NCI-H1436 (cell line): ENCODE results near the gene CD300LG.
A peak's percentile ranks its signal among the peaks of the same experiment; 100 is the strongest.
"Not testable (repeated sequence)": the region's sequence is repeated elsewhere in the genome, so short reads cannot be mapped to it uniquely, and the experiment has no call there.

Experiments used
- DNase-seq: peaks from one replicate; lab custom pipeline; 2025; lab: John Stamatoyannopoulos, UW

Gene CD300LG

GRCh38 chr17:43879723-43880419 is 32.9 kb downstream of the CD300LG start:
- no peak for DNase-seq

GRCh38 chr17:43880420-43880991 is 33.5 kb downstream of the CD300LG start:
- DNase-seq: peak; percentile 27

GRCh38 chr17:43881181-43881580 is 34.2 kb downstream of the CD300LG start:
- DNase-seq: no peak

DNA sequence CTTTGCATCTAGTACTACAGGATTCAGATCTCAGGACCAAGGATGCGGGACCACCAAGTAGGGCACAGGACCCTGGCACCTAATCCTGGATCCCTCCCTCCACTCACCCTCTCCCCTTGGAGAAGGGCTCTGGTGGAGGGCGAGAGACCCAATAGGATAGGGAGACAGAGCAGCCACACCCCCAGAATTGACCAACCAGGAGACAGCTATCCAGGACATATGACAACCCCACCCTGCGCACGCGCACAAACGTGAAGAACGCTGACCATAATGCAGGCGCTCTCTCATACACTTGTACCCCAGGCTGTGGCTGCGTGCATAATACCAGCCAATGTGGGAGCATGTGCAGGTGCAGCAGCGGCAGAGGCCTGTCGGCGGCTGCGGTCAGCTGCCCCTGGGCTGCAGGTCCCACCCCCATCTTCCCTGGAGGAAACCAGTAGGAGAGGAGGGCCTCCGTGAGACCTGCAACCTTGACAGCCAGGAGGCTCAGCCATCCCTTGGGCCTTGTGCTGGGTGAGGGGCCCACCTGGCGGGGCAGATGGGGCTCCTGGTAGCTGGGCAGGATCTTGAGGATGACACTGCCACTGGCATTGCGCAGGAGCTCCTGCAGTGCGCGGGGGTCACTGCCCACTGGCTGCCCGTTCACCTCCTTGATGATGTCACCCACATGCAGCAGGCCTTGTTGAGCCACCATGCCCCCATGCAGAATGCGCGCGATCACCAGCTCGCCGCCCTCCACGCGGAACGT is 35.0 kb downstream of the CD300LG start:
- DNase-seq: no peak

DNA sequence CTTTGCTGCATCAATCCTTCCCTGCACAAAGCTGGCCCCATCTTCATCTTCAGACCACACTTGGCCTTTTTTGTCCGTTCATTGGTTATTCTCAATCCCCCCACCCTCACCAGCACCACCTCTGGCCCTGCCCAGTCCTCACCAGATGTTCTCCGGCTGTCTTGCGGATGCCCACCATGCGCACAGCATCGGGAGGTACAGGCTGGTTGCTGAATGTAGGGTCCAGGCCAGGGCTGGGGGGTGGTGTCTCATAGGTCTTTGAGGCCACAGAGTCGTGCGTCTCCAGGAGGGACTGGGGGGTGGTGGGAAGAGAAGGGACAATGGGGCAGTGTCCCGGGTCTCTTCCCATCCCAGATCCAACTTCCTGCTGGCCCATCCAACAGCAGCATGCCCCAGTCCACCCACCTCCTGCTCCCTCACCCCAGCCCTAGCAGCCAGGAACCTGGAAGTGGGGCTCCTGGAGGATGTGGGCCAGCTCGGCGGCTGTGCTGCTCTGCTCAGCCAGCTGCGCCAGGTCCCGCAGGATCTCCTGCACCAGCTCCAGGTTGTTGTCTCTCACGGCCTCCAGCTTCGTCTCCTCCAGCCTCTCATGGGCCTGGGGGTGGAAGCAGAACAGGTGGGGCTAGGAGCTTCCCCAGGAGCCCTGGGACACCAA is 35.9 kb downstream of the CD300LG start:
- DNase-seq: no peak

DNA sequence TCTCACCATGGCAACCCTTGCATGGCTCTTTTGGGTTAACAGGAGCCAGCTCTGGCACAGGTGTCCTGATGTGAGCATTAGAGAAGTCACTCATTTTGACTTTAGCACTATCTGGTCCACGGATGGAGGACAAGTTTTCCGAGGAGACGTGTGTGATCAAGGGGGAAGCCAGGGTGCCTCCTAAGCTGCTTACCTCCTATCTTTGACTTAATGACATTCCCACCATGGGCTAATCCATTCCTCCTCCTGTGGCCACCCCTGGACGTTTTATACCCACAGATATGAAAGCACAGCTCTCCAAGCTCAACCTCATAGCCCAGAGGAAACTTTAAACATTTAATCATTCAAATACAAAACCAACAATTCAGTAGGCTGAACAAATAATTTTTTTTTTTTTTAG is 41.6 kb downstream of the CD300LG start:
- no peak for DNase-seq

- DNase-seq: no peak
These were observed 43.3 kb downstream of the CD300LG start for GRCh38 chr17:43890240-43890639.

- DNase-seq: no peak
These were observed 45.1 kb downstream of the CD300LG start for GRCh38 chr17:43891851-43892646.

DNA sequence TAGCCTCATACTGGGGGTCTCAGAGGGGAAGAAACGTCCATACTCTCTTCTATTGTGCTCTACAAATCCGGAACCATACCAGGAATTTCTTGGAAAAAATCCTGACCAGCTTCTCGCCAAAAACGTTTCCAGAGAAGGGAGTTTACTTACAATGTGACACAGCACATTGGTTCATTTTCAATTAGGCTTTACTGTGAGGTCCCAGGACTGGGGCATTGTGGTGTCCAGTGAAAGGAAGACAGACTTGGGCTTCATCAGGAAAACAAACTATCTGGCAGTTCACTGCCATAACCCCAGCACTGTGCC is 45.6 kb downstream of the CD300LG start:
- no peak for DNase-seq

DNA sequence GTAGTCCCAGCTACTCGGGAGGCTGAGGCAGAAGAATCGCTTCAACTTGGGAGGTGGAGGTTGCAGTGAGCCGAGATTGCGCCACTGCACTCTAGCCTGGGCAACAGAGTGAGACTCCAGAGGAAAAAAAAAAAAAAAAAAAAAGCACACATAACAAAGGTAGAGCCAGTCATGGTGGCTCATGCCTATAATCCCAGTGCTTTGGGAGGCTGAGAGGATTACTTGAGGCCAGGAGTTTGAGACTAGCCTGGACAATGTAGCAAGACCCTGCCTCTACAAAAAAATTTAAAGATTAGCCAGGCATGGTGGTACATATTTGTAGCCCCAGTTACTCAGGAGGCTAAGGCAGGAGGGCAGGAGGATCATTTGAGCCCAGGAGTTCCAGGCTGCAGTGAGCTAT is 47.5 kb downstream of the CD300LG start:
- DNase-seq: not testable (repeated sequence)

DNA sequence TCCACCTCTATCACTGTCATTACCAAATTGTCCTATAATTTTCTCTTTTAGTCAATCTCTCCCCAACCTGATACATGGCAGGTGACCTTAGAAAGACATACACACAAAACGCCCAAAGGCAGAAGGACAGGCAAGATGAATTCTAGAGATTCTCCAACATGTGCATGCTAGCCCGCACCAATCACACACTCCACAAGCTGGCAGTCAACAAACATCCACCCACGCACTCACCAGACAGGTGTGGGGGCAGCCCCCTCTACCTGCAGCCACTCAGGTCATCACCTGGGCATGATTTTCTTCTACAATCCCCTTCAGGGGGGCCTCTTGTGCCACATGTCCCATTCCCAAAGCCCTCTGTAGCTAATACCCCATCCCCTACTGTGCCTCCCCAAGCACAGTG is 50.9 kb downstream of the CD300LG start:
- no peak for DNase-seq

DNA sequence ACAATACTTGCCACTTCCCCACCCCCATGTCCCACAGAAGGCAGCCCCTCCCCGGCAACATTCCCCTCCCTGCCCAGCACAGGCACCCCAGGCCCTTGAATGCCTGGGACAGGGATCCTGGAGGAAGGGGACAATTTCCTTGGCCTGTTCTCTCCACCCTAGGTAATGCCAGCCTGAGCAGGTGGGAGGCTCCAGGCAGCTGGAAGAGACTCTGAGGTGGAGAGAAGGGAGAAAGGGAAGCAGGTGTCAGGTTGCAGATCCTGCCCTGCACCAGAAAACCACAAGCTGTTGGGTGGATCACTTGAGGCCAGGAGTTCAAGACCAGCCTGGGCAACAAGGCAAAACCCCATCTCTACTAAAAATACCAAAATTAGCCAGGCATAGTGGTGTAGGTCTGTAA is 51.5 kb downstream of the CD300LG start:
- no peak for DNase-seq

GRCh38 chr17:43900183-43900857 is 53.3 kb downstream of the CD300LG start:
- peak; percentile 92 for DNase-seq

GRCh38 chr17:43900858-43901754 is 54.1 kb downstream of the CD300LG start:
- DNase-seq: no peak

DNA sequence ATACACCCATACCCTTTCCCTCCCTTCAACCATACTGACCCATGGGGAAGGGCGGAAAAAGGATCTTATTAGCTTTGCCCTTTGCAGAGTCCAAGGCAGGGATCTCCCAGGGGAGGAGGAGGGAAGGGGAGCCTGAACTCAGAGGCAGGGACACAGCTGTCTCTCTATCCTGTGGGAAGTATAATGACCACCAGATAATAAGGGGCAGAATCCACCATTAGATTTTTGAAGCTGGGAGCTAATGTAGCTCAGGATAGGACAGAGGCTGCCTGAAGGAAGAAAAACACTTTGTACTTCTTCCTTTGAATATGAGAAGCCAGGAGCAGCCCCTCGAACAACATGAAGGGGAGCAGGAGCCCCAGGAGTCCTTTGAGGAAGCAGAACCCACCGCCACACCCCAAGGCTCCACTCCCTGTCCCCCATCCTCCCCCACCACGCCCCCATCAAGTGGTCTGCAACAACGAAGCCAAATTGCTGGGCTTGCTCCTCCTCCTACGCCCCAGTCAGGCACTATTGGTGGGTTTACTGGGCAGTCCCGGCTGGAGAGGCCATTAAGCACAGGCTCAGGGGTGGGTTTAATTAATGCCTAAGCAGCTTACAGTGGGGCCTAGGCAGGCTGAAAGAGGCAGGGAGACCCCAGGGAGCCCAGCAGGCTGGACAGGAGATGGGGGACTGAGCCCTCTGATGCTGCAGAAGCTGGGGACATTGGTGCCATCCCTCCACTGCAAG is 55.0 kb downstream of the CD300LG start:
- DNase-seq: no peak

- no peak for DNase-seq
These were observed 58.5 kb downstream of the CD300LG start for GRCh38 chr17:43905400-43905984.

DNA sequence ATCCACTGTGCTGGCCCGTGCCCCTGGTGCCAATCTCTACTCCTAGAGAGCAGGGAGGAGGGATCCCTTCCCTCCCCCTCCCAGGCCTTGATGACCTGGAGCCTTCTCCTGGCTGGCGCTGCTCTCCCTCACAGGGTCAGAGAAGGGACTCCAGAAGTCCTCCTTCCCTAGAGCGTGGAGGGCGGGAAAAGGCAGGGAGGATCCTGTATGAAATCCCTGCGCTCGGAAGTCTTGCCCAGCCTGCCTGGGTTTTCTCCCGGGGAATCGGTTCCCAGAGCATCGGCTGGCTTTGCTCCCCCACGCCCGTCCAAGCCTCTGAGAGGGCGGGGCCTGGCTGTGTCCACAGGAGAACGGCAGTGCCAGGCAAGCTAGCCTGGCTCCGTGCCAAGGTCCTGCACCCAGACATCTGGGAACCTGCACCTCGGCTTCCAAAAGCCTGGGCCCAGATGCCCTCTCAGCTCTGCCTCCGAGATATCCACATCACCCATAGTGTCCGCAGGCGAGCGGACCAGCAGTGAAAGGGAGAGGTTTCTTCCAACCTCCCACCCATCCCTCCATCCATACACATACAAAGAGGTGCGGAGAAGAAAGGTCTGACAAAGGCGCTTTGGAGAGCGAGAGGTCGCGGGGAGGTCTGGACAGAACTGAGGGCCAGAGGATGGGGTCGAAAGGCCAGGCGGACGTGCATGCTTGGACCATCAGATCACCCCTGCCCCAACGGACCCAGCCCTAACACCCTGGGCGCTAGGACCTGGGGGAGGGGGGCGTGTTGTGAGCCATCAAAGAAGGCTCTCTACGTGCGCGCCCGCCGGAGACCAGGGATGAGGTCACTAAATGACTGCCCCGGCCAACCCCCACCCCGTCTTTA is 59.2 kb downstream of the CD300LG start:
- DNase-seq: peak; percentile 34

DNA sequence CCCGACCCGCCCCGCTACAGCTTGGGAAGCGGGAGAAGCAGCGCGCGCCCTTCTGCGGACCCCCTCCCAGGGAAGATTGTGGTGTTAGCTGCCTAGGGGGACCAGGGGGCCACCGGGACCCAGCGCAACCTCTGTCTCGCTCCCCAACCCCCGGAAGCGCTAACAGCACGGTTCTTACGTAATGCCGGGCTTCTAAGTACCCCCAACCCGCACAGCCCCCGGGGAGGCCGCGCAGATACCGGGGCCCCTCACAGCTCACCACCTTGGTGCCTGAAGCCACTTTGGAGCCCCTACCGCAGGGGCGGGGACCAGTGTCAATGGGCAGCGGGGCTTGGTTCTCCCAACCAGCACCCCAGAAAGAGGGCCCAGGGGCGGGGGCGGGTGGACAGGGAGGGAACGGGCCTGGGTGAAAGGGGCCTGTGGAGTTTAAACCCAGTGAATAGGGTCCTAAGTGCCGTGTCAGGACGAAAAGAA is 60.0 kb downstream of the CD300LG start:
- DNase-seq: no peak
